Fibroblast of pulmonary artery (primary cell): ENCODE results near the gene POLR2H.

Experiments
- DNase-seq: peaks from one replicate; pipeline ENCODE4 v3.0.0-alpha.2; 2010; ENCODE audit warnings: low read depth
- H3K4me3 ChIP-seq: replicated peaks from 2 replicates; pipeline ENCODE4 v1.5.1; 2011; ENCODE audit warnings: low read depth, mild to moderate bottlenecking, control low read depth, low read length, moderate library complexity
- TF ChIP-seq, protein P1 (sequence below): IDR thresholded peaks from 2 replicates; pipeline ENCODE4 v1.5.1; 2011; ENCODE audit warnings: mild to moderate bottlenecking, control low read depth, low read length, inconsistent platforms; ENCODE audit errors: missing control alignments

POLR2H gene

DNA sequence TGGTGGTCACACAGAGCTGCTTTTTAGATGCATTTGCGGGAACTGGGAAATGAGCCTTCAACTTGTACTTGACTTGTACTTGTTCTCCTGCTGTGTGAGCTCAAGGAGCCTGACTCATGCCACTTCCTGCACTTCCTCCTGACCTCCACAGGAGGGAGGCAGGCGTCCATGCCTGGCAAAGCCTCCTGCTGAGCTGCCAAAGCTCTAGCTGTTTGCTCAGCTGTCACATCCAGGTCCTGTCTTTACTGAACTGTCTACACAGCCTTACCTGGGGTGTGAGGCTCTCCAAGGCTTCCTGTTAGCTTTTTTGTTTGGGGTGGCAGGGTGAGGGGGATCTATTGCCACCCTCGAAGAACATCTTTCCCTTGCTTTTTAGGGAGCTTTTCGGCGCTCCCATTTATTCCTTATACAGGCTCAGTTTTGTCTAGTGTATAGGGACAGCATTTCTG lies 10.1 kb downstream of the POLR2H start:
- DNase-seq = peak; percentile 92
- TF ChIP-seq, protein P1, sequence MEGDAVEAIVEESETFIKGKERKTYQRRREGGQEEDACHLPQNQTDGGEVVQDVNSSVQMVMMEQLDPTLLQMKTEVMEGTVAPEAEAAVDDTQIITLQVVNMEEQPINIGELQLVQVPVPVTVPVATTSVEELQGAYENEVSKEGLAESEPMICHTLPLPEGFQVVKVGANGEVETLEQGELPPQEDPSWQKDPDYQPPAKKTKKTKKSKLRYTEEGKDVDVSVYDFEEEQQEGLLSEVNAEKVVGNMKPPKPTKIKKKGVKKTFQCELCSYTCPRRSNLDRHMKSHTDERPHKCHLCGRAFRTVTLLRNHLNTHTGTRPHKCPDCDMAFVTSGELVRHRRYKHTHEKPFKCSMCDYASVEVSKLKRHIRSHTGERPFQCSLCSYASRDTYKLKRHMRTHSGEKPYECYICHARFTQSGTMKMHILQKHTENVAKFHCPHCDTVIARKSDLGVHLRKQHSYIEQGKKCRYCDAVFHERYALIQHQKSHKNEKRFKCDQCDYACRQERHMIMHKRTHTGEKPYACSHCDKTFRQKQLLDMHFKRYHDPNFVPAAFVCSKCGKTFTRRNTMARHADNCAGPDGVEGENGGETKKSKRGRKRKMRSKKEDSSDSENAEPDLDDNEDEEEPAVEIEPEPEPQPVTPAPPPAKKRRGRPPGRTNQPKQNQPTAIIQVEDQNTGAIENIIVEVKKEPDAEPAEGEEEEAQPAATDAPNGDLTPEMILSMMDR = peak; percentile 100
- no peak overlapping the region for H3K4me3 ChIP-seq

DNA sequence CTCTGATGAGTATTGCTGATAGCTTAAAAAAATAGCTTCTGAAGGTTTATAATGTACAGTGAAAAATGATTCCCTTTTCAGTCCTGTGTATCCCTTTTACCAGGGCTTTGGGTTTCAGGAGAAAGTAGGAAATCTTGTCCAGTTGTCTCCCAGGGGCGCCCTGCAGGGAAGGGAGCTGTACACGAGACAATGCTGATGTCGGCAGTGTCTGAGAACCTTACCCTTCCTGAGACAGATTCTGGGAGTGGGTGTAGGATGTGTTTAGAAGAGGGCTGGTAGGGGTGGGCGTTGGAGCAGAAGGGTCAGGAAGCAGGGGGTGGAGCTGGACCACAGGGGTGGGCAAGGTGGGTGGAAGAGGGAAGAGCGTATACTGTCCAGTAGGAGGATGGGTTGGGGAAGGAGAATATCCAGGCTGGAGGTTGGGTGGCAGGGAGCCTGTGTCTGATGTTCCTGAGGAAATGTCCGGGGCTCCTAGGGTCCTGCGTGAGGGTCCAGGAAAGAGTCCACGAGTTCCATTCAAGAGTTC lies 10.8 kb downstream of the POLR2H start:
- H3K4me3 ChIP-seq = no peak overlapping the region
- DNase-seq = no peak
- TF ChIP-seq, protein P1 = no peak

DNA sequence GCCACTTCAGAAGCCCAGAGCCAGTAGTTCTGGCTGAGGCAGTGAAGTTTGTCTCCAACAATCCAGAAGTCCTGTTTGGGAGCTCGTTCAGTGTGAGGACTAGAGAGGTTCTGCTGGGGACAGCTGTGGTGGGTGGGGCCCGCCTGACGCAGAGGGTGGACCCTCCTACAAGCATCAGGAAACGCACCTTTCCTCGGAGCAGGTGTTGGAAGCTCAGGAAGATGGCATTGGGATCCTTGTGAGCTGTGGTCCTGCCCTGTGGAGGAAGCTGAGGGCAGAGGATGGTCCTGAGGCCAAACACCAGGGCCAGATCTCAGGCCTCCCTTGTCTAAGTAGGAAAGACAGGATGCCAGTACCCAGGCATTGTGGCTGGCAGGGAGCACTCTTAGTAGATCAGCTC lies 11.4 kb downstream of the POLR2H start:
- TF ChIP-seq, protein P1 = no peak
- no peak for DNase-seq

DNA sequence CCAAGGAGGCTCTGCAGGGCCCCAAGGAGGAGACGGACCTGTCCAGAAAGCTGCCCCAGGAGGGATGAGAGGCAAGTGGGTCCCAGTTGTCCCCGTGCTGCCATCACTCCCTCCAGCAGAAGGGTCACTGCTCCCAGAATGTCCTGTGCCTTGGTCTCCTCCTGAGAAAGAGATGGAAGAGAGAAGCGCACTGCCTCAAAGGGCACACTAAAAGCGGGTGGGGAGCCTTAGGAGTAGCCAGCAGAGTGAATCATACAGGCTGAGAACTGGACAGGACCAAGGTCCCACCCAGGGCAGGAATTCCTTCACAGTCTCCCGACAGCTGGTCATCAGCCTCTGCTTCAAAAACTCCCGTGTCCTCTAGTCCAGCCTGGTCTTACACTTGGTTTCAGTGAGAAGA lies 11.9 kb downstream of the POLR2H start:
- TF ChIP-seq, protein P1 = no peak
- DNase-seq = peak; percentile 30
- no peak overlapping the region for H3K4me3 ChIP-seq

More for the DNA sequence above, 11.4 kb downstream of the POLR2H start:
- H3K4me3 ChIP-seq = no peak overlapping the region

DNA sequence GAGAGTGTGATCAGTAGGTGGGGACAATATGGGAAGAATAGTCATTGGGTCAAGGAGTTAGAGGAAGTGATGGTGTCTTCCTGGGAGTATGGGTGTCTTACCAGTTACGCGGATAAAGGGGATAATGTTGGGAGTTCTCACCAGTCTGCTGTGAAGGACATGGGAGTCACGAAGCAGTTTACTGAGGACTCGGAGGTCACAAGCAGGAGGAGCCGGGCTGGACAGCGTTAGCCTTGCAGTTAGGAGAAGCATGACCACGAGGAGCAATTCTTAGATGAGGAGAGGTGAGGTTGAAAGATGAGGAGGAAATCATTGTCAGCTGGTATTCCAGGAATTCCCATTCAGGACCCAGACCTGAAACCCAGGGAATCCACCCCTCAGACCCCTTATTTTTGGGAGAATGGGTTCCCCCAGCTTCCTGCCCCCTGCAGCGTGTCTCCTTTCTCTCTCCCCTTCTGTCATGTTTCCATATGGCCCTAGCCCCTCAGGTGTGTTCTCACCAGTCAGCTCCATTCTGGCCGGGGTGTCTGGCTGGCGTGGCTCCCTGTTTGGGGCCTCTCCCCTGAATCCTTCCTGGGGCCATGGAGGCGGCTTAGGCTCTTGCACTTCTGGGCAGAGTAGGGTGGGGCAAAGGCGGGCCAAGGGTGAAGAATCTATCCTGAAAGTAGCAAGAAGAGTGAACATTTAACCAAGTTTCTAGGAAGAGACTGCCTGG lies 14.4 kb downstream of the POLR2H start:
- H3K4me3 ChIP-seq = no peak overlapping the region
- TF ChIP-seq, protein P1 = no peak
- DNase-seq = no peak

DNA sequence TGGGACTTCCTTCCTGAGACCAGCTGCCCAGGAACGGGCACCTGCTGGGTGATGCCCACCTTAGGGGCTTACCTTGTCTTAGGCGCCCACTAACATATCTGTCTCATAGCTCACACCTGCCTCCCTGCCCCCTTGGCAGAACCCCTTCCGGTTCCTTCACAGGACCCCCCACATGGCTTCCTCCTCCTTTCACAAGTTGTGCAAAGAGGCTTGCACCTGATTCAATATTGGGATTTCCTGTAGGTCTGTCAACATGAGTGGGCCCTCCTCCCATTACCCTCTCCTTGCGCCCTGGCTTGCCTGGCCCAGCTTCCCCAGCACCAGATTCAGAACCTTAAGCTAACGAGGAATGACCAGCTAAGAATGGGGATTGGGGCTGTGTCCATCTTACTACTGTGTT lies 15.9 kb downstream of the POLR2H start:
- no peak for DNase-seq
- TF ChIP-seq, protein P1 = no peak
- H3K4me3 ChIP-seq = no peak overlapping the region
